K562 (cell line): ENCODE results near the gene INO80. TPM values are rescaled to one million over a fixed set of nuclear protein-coding genes. Genes with fewer than 3 reads are reported as not detected.

Source experiments
- BRCA1 ChIP-seq, 2 experiments: fragments of 450-650 bp in 1 of 2; sonication (generic) in 1 of 2; formaldehyde crosslinking in 1 of 2; IDR thresholded peaks; 2 replicates each; pipeline versions ENCODE4 v1.5.0 to v1.6.1; 2017 to 2020; ENCODE audit warnings: mild to moderate bottlenecking in 1 of 2, missing genetic modification reagents in 1 of 2
- DEAF1 ChIP-seq: fragments of 450-650 bp; formaldehyde crosslinking; IDR thresholded peaks from 2 replicates; pipeline ENCODE4 v1.4.0; 2020; ENCODE audit warnings: mild to moderate bottlenecking, moderate library complexity
- ELF4 ChIP-seq: fragments of 450-650 bp; formaldehyde crosslinking; IDR thresholded peaks from 2 replicates; pipeline ENCODE4 v1.4.0; 2022; ENCODE audit warnings: missing genetic modification characterization
- FOXM1 ChIP-seq, 2 experiments: fragments of 450-650 bp in 1 of 2; sonication (generic) in 1 of 2; formaldehyde crosslinking in 1 of 2; IDR thresholded peaks; 2 replicates each; pipeline versions ENCODE4 v1.6.1 to v1.9.0; 2017 to 2022; ENCODE audit warnings: low read depth in 2 of 2, mild to moderate bottlenecking in 2 of 2, missing genetic modification reagents in 1 of 2, moderate library complexity in 1 of 2
- KAT2B ChIP-seq: IDR thresholded peaks from one replicate; pipeline ENCODE4 v1.6.1; 2012; ENCODE audit warnings: low read depth, mild to moderate bottlenecking, control low read depth, inconsistent platforms, low read length, moderate library complexity
- KDM4B ChIP-seq, 2 experiments: fragments of 450-650 bp in 1 of 2; sonication (generic) in 1 of 2; IDR thresholded peaks; 2 replicates each; pipeline ENCODE4 v1.6.1; 2016 to 2017; ENCODE audit warnings: borderline replicate concordance in 2 of 2, antibody characterized with exemption in 1 of 2, low read depth in 1 of 2, mild to moderate bottlenecking in 1 of 2
- L3MBTL2 ChIP-seq: fragments of 450-650 bp; IDR thresholded peaks from 2 replicates; pipeline ENCODE4 v1.6.1; 2016; ENCODE audit warnings: mild to moderate bottlenecking, moderate library complexity
- MEIS2 ChIP-seq: fragments of 450-650 bp; IDR thresholded peaks from 2 replicates; pipeline ENCODE4 v1.6.1; 2014; ENCODE audit warnings: mild to moderate bottlenecking; ENCODE audit not compliant: partially characterized antibody
- MTA3 ChIP-seq: fragments of 450-650 bp; formaldehyde crosslinking; IDR thresholded peaks from 2 replicates; pipeline ENCODE4 v1.6.1; 2017; ENCODE audit warnings: mild to moderate bottlenecking, borderline replicate concordance
- MYBL2 ChIP-seq, 2 experiments: fragments of 450-650 bp in 1 of 2; sonication (generic) in 1 of 2; formaldehyde crosslinking in 1 of 2; IDR thresholded peaks; 2 replicates each; pipeline versions ENCODE4 v1.6.1 to v1.8.1; 2017 to 2022; ENCODE audit warnings: borderline replicate concordance in 1 of 2, inconsistent platforms in 1 of 2, low read depth in 1 of 2, mild to moderate bottlenecking in 1 of 2, missing genetic modification reagents in 1 of 2, moderate library complexity in 1 of 2
- POLR2A ChIP-seq: fragments of 450-650 bp; conservative IDR thresholded peaks from 2 replicates; pipeline ENCODE4 v1.6.1; 2016
- RHOXF2B ChIP-seq: fragments of 250-450 bp; sonication (Bioruptor Pico); conservative IDR thresholded peaks from 2 replicates; pipeline ENCODE4 v1.5.1; 2021
- RNF2 ChIP-seq: sonication (generic); IDR thresholded peaks from 2 replicates; pipeline ENCODE4 v1.6.1; 2016
- SIN3B ChIP-seq: fragments of 450-650 bp; IDR thresholded peaks from 2 replicates; pipeline ENCODE4 v1.6.1; 2017; ENCODE audit warnings: low read depth, mild to moderate bottlenecking, moderate library complexity
- SUPT5H ChIP-seq: fragments of 450-650 bp; IDR thresholded peaks from 2 replicates; pipeline ENCODE4 v1.6.1; 2016
- TAL1 ChIP-seq: fragments of 450-650 bp; IDR thresholded peaks from 2 replicates; pipeline ENCODE4 v1.6.1; 2016; ENCODE audit warnings: mild to moderate bottlenecking
- ZNF436 ChIP-seq: fragments of 250-450, 450-650 bp; sonication (Bioruptor Pico); formaldehyde crosslinking; IDR thresholded peaks from 2 replicates; pipeline ENCODE4 v1.7.0; 2020; ENCODE audit warnings: mild to moderate bottlenecking
- ZNF511 ChIP-seq: sonication (generic); formaldehyde crosslinking; IDR thresholded peaks from 2 replicates; pipeline ENCODE4 v1.8.0; 2022; ENCODE audit warnings: mild to moderate bottlenecking, missing genetic modification reagents
- ZNF592 ChIP-seq: fragments of 450-650 bp; IDR thresholded peaks from 2 replicates; pipeline ENCODE4 v1.6.1; 2017; ENCODE audit warnings: antibody characterized with exemption, mild to moderate bottlenecking
- polyA plus RNA-seq, 8 experiments: library from polyadenylated mRNA; depleted of rRNA in 4 of 8; stranded (reverse) in 5 of 8; unstranded in 3 of 8; fragments of >200 nt; fragmentation: Nextera tagmentation in 2 of 8; fragmentation: Illumina TruSeq in 1 of 8; extraction: Ambion mirVana in 2 of 8; extraction: Trizol in 1 of 8; gene quantifications; 2 replicates each; pipeline versions ENCODE4 v1.2.1 to v1.2.3, GENCODE V29; 2011 to 2014; ENCODE audit warnings: inconsistent platforms in 1 of 8, missing spikeins in 1 of 8
- total RNA-seq, 7 experiments: library from RNA; depleted of rRNA in 6 of 7; stranded (reverse); fragments of >200 nt in 6 of 7; fragmentation: Illumina TruSeq in 2 of 7; extraction: Trizol in 2 of 7; gene quantifications; 2 replicates each; pipeline versions ENCODE4 v1.2.1 to v1.2.3, GENCODE V29; 2011 to 2021; ENCODE audit warnings: low replicate concordance in 1 of 7

INO80 gene
- total and polyA plus RNA-seq, 9 of the 15 experiments (the other 6 are each of a cell fraction or from before 2014, with no cell fraction given), result 1.1 to 25.7 (median 19.9) TPM

- TF ChIP-seq DEAF1 (CRISPR knock-in tag) (peak; percentile 100), ZNF592 (peak; percentile 67), ZNF511 (CRISPR knock-in tag) (peak; percentile 85; the same call in 1 of the 2 replicates), RNF2 (peak; percentile 74; the same call in 1 of the 2 replicates), KAT2B (no peak), RHOXF2B (CRISPR knock-in tag) (no peak; the same call in 1 of the 2 replicates), ZNF436 (CRISPR knock-in tag) (no peak), SIN3B (peak; percentile 83; the same call in 1 of the 2 replicates), L3MBTL2 (peak; percentile 96), SUPT5H (peak; percentile 77), TAL1 (0 out of 2 replicates have a peak, but pooled peaks have one; percentile 10), POLR2A (peak; percentile 88), MYBL2 (IDR thresholded peaks at IDR 0.05; ENCODE audit: low read depth) (no peak), MYBL2 (CRISPR knock-in tag; IDR thresholded peaks at IDR 0.05; ENCODE audit: borderline replicate concordance) (no peak), MTA3 (0 out of 2 replicates have a peak, but pooled peaks have one; percentile 60), FOXM1 (IDR thresholded peaks at IDR 0.05; ENCODE audit: low read depth) (peak; percentile 94), FOXM1 (CRISPR knock-in tag; IDR thresholded peaks at IDR 0.05; ENCODE audit: low read depth) (0 out of 2 replicates have a peak, but pooled peaks have one; percentile 15), BRCA1 (IDR thresholded peaks at IDR 0.05) (no peak), BRCA1 (CRISPR knock-in tag; IDR thresholded peaks at IDR 0.05) (no peak), ELF4 (no peak), MEIS2 (no peak), KDM4B (IDR thresholded peaks at IDR 0.05; ENCODE audit: borderline replicate concordance in 2 of 2, low read depth in 1 of 2) (0 out of 4 replicates have a peak, but pooled peaks of 1 of the 2 experiments have one; percentile 57)
These were observed at the start of gene INO80 (continued) for GRCh38 chr15:41116116-41116961.
